GM19043 (cell line): ENCODE data around the gene KLF11.
A peak's percentile ranks its signal among the peaks of the same experiment; 100 is the strongest.

Source experiments
- ATAC-seq: cut with Tn5 transposase; IDR thresholded peaks from one replicate; pipeline ENCODE4 v1.9.1; 2021; ENCODE audit warnings: low read depth; ENCODE audit not compliant: unreplicated experiment

KLF11 gene

DNA sequence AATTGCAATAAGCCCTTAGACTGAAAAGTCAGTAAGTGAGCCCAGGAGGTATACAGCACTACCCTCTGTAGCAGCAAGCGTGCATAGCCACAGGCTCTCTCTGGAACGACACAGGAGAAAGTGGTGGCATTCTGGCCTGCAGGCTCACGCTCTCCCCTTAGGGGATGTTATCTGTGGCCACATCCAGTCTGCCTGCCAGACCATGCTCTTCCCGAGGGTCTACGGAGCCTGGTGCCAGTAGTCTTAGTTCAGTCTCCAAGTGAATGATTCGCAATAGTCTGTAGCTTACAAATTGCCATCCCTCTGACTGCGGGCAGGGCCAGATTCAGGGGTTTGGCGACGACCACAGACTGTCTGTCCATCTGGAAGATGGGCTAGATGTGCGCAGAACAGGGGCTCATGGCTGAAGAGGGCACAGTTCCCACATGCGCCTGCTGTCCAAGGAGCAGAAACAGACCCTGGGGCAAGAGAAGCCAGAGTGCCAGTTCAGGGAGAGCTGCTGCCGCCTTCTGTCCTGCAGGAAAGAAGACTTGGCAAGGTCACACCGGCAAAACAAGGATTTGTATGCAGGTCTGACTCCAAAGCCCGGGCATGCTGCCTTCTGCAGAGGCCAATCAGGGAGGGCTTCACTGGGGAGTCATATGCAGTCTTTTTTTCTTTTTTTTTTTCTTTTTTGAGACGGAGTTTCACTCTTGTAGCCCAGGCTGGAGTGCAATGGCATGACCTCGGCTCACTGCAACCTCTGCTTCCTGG lies 3.5 kb upstream of the KLF11 start:
- no peak for ATAC-seq

DNA sequence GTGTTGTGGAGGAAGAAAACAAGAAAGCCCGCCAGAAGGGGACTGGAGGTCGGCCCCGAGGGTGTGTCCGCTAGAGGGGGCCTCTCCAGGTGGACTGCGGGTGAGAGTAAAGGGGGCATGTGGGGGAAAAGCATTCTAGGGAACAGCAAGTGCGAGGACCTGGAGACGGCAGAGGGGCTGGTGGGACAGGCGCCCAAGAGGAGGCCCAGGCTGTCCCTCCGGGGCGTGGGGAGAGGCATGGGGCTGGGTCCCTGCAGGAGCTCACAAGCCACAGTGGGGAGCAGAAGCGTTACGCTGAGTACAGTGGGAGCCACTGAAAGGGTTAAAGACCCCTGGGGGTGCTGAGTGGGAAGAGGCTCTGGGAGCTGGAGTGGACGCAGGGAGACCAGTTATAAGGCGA lies 1.6 kb upstream of the KLF11 start:
- ATAC-seq = no peak

DNA sequence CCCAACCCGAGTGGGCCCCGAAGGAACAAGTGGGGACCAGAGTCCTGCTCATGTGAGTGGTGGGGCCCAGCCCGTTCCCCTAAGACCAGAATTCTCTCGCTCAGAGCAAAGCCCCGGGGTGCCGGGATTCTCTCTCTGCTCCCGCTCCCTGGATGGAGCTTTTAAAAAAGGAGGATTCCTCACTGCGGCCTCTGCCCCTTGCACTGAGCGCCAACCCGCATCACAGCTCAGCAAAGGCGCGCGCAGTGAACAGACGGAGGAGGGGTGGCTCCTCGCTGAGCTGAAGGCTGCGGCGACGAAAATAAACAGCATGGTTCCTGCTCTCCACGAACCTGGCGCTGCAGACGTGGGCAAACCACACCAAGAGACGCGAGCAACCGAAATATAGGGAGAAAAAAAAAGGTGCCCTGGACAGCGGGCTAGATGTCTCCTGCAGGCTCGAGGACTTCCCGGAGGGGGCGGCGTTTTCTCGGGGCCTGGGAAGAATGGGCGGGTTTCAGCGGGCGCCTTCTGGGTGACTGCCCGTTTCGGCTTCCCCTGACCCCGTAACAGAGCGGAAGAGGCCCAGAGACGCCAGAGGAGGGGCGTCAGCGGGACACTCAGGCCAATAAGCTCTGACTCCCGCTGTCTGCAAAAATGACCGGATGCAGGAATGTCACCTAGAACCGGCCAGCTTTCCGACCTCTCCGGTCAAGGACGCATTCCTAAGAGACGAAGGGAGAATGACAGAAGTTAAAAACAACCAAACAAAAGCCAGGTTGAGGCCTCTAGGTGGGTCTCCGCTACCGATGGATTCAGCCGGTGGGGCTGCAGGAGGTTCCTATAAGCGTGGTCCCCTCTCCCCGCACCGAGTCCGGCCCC lies 819 bp upstream of the KLF11 start:
- no peak for ATAC-seq

DNA sequence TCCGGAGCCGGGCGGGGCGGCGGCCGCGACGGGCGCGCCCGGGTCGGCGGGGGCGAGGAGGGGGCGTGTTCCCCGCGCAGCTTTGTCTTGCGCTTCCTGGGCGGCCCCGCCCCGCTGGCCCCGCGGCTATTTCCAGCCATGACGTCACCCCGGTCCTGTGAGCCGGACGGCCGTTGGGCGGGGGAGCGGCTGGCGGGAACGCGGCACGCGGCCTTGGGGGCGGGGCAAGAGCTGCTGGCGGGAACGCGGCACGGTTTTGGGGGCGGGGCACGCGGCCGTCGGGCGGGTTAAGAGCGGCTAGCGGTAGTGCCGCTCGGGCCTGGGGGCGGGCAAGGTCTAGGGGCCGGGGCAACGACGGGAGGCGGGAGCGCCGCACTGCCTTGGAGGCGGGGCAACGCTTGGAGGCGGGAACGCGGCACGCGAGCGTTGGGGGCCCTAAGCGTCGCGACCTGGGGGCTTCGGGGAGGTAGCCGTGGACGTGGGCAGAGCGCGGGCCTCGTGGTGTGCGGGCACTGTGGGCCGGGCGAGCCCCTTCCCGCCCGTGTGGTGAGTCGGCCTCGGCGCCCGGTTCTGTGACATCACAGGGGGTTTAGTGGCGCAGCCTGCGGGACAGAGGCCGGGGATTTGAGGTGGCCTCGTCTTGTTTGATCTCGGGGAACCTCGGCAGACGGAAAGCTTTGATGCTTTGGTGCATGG lies 704 bp downstream of the KLF11 start:
- peak; percentile 41 for ATAC-seq

DNA sequence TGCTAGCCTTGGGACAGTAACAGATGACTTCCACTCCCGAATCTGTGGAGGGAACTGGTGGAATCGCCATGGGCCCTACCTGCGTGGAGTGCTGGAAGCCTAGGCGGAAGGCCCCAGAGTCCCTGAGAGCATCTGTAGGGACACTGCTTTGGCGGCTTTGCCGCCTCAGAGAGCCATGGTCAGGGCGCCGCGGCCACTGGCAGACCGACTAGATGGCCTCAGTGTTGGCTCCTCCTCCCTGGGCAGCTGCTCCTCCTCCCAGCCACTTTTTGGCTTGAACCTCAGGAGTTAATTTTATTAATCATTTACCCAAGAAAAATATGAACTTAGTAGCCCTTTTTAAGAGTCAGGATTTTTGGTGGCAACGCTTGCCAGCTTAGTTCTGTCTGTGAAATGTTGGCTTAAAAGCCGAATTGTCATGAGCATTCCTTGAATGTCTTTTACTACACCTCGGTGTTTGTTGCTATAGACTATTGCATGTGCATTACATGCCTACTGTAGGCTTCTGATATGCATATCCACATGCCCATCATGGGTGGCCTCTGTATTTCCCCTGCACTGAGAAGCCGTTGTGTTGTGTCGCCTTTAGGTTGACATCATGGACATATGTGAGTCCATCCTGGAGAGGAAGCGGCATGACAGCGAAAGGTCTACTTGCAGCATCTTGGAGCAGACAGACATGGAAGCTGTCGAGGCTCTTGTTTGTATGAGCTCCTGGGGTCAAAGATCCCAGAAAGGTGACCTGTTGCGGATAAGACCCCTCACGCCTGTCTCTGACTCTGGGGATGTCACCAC lies 2.4 kb downstream of the KLF11 start:
- ATAC-seq = no peak

DNA sequence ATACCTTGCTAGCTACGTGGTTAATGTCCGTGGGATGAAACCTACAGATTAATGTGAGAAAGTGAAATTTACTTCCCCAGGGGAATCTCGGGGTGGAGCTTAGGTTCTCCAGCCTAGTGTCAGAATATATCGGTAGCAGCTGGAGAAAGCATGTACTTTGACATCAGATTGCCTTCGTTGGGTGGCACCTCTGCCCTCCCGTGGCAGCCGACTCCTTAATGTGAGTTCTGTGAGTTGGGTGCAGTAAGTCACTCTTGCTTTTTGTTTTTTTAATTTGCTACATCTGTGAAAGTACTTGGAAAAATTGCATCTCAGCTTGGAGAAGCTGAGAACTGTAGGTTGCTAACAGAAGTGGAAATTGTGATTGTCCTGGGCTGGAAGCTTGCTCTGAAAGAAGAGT lies 3.6 kb downstream of the KLF11 start:
- ATAC-seq = no peak

DNA sequence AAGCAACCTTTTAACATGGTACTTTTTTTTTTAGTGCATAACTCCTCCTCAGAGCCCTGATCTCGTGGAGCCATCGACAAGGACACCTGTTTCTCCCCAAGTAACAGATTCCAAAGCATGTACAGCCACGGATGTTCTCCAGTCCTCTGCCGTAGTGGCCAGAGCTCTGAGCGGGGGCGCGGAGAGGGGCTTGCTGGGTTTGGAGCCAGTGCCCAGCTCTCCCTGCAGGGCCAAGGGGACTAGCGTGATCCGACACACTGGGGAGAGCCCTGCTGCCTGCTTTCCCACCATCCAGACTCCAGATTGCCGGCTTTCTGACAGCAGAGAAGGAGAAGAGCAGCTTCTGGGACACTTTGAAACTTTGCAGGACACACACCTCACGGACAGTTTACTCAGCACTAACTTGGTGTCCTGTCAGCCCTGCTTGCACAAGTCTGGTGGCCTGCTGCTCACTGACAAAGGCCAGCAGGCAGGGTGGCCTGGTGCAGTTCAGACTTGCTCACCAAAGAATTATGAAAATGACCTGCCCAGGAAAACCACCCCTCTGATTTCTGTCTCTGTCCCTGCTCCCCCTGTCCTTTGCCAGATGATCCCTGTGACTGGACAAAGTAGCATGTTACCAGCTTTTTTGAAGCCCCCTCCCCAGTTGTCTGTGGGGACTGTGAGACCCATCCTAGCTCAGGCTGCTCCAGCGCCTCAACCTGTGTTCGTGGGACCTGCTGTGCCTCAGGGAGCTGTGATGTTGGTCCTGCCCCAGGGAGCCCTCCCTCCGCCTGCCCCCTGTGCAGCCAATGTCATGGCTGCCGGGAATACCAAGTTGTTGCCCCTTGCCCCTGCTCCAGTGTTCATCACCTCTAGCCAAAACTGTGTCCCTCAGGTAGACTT lies 4.5 kb downstream of the KLF11 start:
- no peak for ATAC-seq

DNA sequence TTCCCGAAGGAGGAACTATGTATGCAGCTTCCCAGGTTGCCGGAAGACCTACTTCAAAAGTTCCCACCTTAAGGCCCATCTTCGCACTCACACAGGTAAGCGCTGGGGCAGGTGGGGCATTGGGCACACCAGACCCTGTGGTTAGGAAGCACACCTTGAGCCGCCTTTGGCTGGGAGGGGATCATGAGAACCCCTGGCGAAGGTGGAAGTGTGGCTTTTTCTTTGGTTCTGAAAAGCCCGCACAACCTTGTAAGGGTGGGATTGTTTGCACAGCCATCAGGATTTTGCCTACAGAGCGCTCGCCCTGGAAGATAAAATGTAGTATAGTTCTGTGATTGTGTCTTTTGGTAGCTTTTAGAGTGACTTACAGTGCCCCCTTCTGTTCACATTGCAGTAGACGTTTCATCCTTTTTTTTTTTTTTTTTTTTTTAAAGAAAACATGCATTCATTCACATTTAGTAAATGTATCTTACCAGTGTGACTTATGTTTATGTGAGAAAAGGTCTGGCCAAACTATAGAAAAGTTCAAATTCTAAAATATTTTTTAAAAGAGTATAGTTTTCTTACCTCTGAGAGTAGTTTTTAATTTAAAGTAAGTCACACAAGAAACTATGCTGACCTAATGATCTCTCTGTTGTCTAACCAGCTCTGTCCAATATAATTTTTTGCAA lies 5.3 kb downstream of the KLF11 start:
- ATAC-seq = no peak

DNA sequence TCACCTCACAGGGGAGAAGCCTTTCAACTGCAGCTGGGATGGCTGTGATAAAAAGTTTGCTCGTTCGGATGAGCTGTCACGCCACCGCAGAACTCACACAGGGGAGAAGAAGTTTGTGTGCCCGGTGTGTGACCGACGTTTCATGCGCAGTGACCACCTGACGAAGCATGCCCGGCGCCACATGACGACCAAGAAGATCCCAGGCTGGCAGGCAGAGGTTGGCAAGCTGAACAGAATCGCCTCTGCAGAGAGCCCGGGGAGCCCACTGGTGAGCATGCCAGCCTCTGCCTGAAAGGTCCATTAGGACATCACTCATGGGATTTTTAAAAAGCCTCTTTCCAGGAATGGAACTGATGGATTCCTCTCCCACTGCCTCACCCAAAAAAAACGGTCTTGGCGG lies 8.9 kb downstream of the KLF11 start:
- ATAC-seq = no peak

DNA sequence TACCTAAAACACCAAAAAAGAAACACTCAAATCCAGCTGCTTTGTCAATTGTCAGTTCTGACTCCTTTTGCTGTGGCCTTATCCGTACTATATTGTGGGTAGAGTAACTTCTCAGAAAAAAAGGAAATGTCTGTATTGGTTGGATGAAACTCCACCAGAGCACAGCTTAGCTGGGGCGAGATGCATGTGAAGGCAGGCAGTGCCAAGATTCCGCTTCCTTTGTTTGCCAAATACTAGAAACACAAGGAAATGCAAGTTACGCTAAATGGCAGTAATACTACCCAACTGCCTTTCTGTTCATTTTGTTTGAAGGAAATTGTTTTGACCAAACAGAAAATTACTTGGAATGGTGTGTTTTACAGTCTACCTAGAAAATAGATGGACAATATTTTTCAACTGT lies 10.0 kb downstream of the KLF11 start:
- no peak for ATAC-seq

DNA sequence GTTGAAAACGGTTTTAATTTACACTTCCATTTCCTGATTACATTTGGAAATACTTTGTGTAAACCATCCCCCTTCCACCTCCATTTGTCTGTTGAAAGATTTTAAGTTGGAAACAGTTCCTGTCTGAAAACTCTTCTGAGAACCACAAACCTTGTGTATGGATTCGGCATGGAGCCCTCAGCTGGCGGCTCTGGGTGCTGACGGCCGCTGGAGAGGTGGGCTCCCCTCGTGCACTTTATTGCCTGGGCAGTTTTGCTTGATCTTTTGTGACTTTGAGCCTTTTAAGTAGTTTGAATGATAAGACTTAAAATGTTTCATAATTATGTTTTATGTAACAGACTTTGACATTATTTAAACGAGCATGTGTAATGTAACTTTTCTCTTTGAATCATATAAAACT lies 11.1 kb downstream of the KLF11 start:
- no peak for ATAC-seq

DNA sequence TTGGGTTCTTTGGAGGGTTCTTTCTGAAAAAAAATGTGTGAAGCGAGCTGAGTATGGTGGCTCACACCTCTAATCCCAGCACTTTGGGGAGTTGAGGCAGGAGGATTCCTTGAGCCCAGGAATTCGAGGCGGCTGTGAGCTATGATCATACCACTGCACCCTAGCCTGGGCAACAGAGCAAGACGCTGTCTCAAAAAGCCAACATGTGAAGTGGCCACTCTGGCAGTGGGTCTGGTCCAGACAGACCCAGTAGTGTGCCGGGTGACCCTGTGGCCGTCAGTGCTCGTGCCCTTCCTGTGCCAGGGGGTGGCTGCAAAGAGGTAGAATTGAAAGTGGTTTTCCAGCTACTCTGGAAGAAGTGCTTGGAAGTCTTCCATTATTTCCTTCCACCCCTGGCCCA lies 11.6 kb downstream of the KLF11 start:
- no peak for ATAC-seq

DNA sequence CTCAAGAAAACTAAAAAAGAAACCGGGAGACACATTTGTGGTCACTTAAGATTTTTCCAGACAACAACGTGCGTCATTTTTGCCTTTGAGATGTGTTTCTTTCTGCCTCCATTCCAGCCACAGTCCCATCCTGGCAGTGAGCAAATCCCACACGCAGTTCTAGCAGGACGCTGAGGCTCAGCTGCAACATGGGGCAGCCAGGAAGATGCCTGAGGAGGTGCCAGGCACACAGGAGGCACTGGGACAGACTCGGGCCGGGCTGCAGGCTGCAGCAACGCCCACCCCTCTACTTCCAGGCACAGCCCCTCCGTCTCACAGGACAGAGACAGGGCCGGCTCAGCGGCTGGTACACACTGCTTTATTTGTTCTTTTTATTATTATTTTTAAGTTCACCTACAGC lies 13.1 kb downstream of the KLF11 start:
- ATAC-seq = no peak

DNA sequence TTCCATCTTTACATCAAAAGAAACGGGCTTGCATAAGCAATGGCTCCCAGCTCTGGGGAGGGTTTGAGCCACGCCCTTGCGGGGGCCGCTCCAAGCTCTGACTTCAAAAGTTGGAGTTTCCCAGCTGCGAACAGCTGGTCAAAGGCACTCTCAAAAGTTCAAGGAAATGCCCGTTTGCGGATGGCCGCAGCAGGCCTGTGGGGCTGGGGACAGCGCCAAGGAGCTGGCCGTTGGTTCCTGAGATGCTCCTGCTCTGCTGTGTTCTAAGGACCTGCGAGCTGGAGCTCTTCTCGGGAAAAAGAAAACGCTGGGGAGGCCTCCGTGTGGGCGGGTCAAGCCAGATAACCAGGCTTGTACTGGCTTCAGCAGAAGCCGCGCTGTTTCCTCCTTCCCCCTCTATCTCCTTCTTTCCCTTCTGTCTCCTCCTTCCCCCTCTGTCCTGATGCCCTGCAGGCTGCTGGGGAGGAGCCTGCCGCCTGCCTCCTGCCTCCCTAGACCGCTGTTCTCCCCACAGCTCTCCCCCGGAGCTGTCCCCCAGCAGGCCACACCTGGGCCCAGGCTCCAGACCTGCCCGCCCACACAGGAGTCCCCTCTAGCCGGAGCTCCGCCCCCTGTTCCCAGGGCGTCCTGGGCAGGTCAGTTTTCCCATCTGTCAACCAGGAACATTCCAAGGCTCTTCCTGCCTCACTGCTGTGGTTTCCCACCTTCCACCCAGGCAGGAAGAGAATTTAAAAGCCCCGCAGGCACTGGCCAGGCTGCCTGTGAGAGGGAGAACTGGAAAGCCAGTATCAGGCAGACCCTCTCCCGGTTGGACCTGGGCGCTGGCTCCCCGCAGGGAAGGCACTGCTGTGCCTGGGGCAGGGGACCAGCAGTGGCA lies 14.1 kb downstream of the KLF11 start:
- no peak for ATAC-seq

DNA sequence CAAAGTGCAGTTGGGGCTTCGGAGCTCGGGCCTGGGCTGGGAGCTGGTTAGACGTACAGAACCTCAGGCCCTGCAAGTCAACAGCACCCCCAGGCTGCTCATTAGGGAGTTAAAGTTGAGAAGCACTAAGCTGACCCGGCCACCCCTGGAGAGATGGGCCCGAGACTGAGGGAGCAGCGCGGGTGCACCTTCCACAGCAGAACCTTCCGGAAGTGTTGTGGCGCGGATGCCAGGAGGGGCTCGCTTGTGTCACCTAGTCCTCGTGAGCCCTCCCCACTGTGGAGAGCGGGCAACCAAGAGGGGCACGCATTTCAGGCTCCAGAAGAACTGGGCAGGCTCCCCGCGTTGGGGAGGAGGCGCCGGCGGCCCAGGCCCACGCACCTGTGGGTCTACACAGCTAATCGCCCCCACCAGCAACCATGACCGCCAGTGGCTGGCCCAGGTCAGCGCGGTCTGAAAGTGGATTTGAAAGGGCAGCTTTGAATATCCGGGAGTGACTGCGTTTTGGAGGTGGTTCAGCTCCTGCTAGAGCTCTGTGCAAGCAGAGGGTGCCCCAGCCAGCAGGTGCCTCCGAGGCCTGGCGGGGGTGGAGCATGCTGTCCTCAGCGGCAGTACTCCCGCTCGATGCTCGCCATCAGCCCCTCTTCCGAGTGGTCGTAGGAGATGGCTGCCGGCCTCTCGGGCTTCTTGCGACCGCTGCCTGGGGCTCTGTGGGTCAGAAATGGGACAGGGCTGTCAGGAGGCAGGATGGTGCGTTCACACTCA lies 15.1 kb downstream of the KLF11 start:
- ATAC-seq = no peak

DNA sequence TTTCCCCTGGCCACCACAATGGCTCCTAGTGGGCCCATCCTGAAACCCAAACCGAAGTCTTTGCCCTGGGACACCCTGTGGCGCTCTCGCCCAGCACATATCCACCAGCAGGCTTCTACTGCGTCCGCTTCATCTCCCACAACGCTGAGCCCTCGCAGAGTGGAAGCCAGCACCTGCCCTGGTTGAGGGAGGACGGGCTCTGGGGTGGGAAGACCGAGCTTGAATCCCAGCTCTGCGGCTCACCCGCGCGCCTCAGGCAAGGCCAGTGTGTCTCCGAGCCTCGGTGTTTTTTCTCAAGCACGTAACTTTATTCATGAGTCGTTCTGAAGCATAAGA lies 15.6 kb downstream of the KLF11 start:
- ATAC-seq = no peak

DNA sequence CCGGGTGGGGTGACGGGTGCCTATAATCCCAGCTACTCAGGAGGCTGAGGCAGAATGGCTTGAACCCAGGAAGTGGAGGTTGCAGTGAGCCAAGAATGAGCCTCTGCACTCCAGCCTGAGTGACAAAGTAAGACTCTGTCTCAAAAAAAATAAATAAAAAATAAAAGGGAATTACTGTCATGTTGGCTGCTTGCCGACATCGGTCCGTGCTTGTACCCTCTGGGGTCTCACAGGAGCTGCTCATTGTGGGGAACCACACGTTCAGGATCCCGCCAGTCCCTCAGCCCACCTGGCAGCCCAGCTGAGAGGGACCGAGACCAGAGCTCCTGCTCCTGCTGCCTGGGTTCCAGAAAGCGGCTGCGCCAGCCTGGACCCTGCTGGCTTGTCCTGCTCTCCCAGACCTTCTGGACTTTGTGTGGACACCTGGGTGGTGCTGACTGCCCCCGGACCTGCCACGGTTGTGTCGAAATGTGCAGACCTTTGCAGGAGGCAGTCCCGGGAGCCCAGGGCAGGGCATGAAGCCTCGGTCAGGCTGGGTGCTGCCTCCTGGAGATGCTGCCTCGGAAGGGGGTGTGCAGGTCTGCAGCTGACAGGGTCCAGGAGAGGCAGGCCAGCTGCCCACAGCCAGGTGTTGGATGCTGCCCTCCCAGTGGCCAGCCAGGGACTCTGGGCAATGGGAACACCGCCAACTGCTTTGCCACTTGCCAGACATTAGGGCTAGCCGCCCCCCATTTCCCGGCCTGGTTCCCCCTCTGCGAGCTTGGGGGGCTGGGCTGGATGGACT lies 16.4 kb downstream of the KLF11 start:
- no peak for ATAC-seq
